CD4-positive, alpha-beta memory T cell (primary cell): ENCODE data around the gene RAB11FIP3. TPM values are rescaled to one million over a fixed set of nuclear protein-coding genes. Genes with fewer than 3 reads are reported as not detected.
A peak's percentile ranks its signal among the peaks of the same experiment; 100 is the strongest.

Source experiments
- CTCF ChIA-PET: fragments of 350-600 bp; sonication (Branson Sonifier 250); formaldehyde crosslinking; loops from one replicate; lab custom pipeline; 2021; ENCODE audit warnings: inconsistent platforms; ENCODE audit not compliant: partially characterized antibody; lab: Charles Lee
- POLR2A ChIA-PET: fragments of 350-600 bp; sonication (Branson Sonifier 250); formaldehyde crosslinking; loops from one replicate; lab custom pipeline; 2021; ENCODE audit not compliant: partially characterized antibody; lab: Charles Lee
- DNase-seq, 5 donors: peaks; one replicate each; pipeline versions ENCODE4 v3.0.0 to v3.0.0-alpha.2; 2020 to 2022; ENCODE audit warnings: mixed read lengths in 1 of 5
- H3K27ac ChIP-seq: one replicate; pipeline ENCODE4 v1.7.0; 2013; ENCODE audit warnings: low read depth, low read length
- H3K27me3 ChIP-seq: 2 replicates; pipeline ENCODE4 v1.7.0; 2013; ENCODE audit warnings: mild to moderate bottlenecking, low read length, moderate library complexity; ENCODE audit not compliant: insufficient read depth
- H3K36me3 ChIP-seq: 2 replicates; pipeline ENCODE4 v1.7.0; 2013; ENCODE audit warnings: mild to moderate bottlenecking, low read length, moderate library complexity; ENCODE audit not compliant: insufficient read depth
- H3K4me1 ChIP-seq: 2 replicates; pipeline ENCODE4 v1.7.0; 2013; ENCODE audit warnings: mild to moderate bottlenecking, low read length, moderate library complexity; ENCODE audit not compliant: insufficient read depth
- H3K4me3 ChIP-seq, 2 donors: one replicate each; pipeline ENCODE4 v1.7.0; 2013; ENCODE audit warnings: low read length in 2 of 2, mild to moderate bottlenecking in 1 of 2
- H3K9me3 ChIP-seq, 2 donors: one replicate each; pipeline ENCODE4 v1.7.0; 2013; ENCODE audit warnings: low read length in 2 of 2, control low read depth in 1 of 2; ENCODE audit not compliant: control insufficient read depth in 1 of 2
- H3K27ac Mint-ChIP-seq, 7 donors: one replicate each; pipeline ENCODE4 v1.8.0; 2020 to 2021; ENCODE audit warnings: mixed read lengths in 7 of 7, mild to moderate bottlenecking in 6 of 7, inconsistent platforms in 3 of 7, moderate library complexity in 3 of 7
- H3K27me3 Mint-ChIP-seq, 2 donors: one replicate each; pipeline ENCODE4 v1.8.0; 2020 to 2021; ENCODE audit warnings: mixed read lengths in 2 of 2
- H3K36me3 Mint-ChIP-seq, 2 donors: one replicate each; pipeline ENCODE4 v1.8.0; 2020 to 2021; ENCODE audit warnings: mixed read lengths in 2 of 2, inconsistent platforms in 1 of 2, mild to moderate bottlenecking in 1 of 2
- H3K4me1 Mint-ChIP-seq, 4 donors: one replicate each; pipeline ENCODE4 v1.8.0; 2020 to 2021; ENCODE audit warnings: mixed read lengths in 4 of 4, mild to moderate bottlenecking in 1 of 4
- H3K4me3 Mint-ChIP-seq, 8 donors: one replicate each; pipeline ENCODE4 v1.8.0; 2020 to 2021; ENCODE audit warnings: mixed read lengths in 8 of 8, mild to moderate bottlenecking in 7 of 8, moderate library complexity in 6 of 8, inconsistent platforms in 3 of 8
- H3K9me3 Mint-ChIP-seq, 8 donors: one replicate each; pipeline ENCODE4 v1.8.0; 2020 to 2021; ENCODE audit warnings: mixed read lengths in 8 of 8, mild to moderate bottlenecking in 5 of 8, inconsistent platforms in 3 of 8, moderate library complexity in 1 of 8
- intact Hi-C: fragments of 100-400 bp; cut with micrococcal nuclease; formaldehyde crosslinking; loops from one replicate; pipeline ENCODE4 v1.15.1; 2023
- polyA plus RNA-seq, 2 donors: library from polyadenylated mRNA; unstranded; fragments of 300-500 nt; fragmentation: Illumina TruSeq; gene quantifications; one replicate each; pipeline ENCODE4 v1.2.3, GENCODE V29; 2021
- total RNA-seq, 2 experiments: library from RNA; stranded (reverse); gene quantifications; one replicate each; pipeline ENCODE4 v1.2.3, GENCODE V29; 2021

Gene RAB11FIP3
- total and polyA plus RNA-seq, 4 experiments from 2014 or later, result 0.15 to 42.6 (median 23.2) TPM

- H3K4me1 ChIP-seq, result no peaks in the 10 kb centered on the region
- Mint-ChIP-seq H3K27ac (no peak overlapping the region), H3K27me3 (no peaks in the 10 kb centered on the region), H3K9me3 (no peaks in the 10 kb centered on the region), H3K4me1 (no peaks in the 10 kb centered on the region), H3K4me3 (no peak overlapping the region), H3K36me3 (peaks cover 3 to 5% of the 10 kb centered on the region in 2 donors)
- H3K27me3 ChIP-seq, result no peaks in the 10 kb centered on the region
- POLR2A ChIA-PET, result no interaction called here
- intact Hi-C loops, result no loop called here
- no peaks in the 10 kb centered on the region for H3K9me3 ChIP-seq
- H3K27ac ChIP-seq, result no peak overlapping the region
- no peak for DNase-seq
- no peak overlapping the region for H3K4me3 ChIP-seq
- CTCF ChIA-PET, result interaction anchor here (1.1 kb wide), 1 partner anchor 17 kb away, joined by 3 read pairs; no protein-coding TSS in a partner anchor
- no peaks in the 10 kb centered on the region for H3K36me3 ChIP-seq
Measured at GRCh38 chr16:513950-514349, 88.5 kb downstream of the RAB11FIP3 start.

GRCh38 chr16:515175-515938, 89.9 kb downstream of the RAB11FIP3 start:
- H3K4me1 Mint-ChIP-seq, result no peaks in the 10 kb centered on the region
- no peaks in the 10 kb centered on the region for H3K9me3 Mint-ChIP-seq
- Histone ChIP-seq H3K27ac (no peak overlapping the region), H3K9me3 (no peaks in the 10 kb centered on the region), H3K27me3 (no peaks in the 10 kb centered on the region), H3K36me3 (no peaks in the 10 kb centered on the region), H3K4me3 (no peak overlapping the region), H3K4me1 (no peaks in the 10 kb centered on the region)
- CTCF ChIA-PET, result interaction anchor here (1.1 kb wide), 1 partner anchor 19 kb away, joined by 3 read pairs; no protein-coding TSS in a partner anchor
- no peak overlapping the region for H3K4me3 Mint-ChIP-seq
- H3K27ac Mint-ChIP-seq, result no peak overlapping the region
- DNase-seq, result no peak
- intact Hi-C loops, result no loop called here
- H3K27me3 Mint-ChIP-seq, result no peaks in the 10 kb centered on the region
- POLR2A ChIA-PET, result no interaction called here
- H3K36me3 Mint-ChIP-seq, result peaks cover 5% of the 10 kb centered on the region in 2 donors

GRCh38 chr16:515939-516226, 90.4 kb downstream of the RAB11FIP3 start:
- Mint-ChIP-seq H3K4me3 (no peak overlapping the region), H3K9me3 (no peaks in the 10 kb centered on the region), H3K4me1 (no peaks in the 10 kb centered on the region), H3K27ac (no peak overlapping the region), H3K27me3 (no peaks in the 10 kb centered on the region), H3K36me3 (peaks cover 5% of the 10 kb centered on the region in 2 donors)
- no peak overlapping the region for H3K4me3 ChIP-seq
- DNase-seq, result no peak
- H3K36me3 ChIP-seq, result no peaks in the 10 kb centered on the region
- no peaks in the 10 kb centered on the region for H3K9me3 ChIP-seq
- intact Hi-C loops, result no loop called here
- ChIA-PET POLR2A (no interaction called here), CTCF (no interaction called here)
- no peaks in the 10 kb centered on the region for H3K4me1 ChIP-seq
- H3K27me3 ChIP-seq, result no peaks in the 10 kb centered on the region
- no peak overlapping the region for H3K27ac ChIP-seq

- intact Hi-C loops, result no loop called here
- no peak overlapping the region for H3K27ac ChIP-seq
- H3K4me3 ChIP-seq, result no peak overlapping the region
- no peaks in the 10 kb centered on the region for H3K27me3 Mint-ChIP-seq
- H3K4me1 Mint-ChIP-seq, result no peaks in the 10 kb centered on the region
- no peak overlapping the region for H3K4me3 Mint-ChIP-seq
- DNase-seq, result no peak
- H3K36me3 Mint-ChIP-seq, result peaks cover 5% of the 10 kb centered on the region in 2 donors
- no peak overlapping the region for H3K27ac Mint-ChIP-seq
- POLR2A ChIA-PET, result no interaction called here
- no peaks in the 10 kb centered on the region for H3K27me3 ChIP-seq
- no peaks in the 10 kb centered on the region for H3K4me1 ChIP-seq
- no peaks in the 10 kb centered on the region for H3K9me3 ChIP-seq
- H3K36me3 ChIP-seq, result no peaks in the 10 kb centered on the region
- CTCF ChIA-PET, result no interaction called here
- no peaks in the 10 kb centered on the region for H3K9me3 Mint-ChIP-seq
Measured at GRCh38 chr16:516301-516700, 90.9 kb downstream of the RAB11FIP3 start.

GRCh38 chr16:518858-519257, 93.4 kb downstream of the RAB11FIP3 start:
- H3K4me1 Mint-ChIP-seq, result no peaks in the 10 kb centered on the region
- peaks cover 5% of the 10 kb centered on the region in 2 donors for H3K36me3 Mint-ChIP-seq
- Histone ChIP-seq H3K36me3 (no peaks in the 10 kb centered on the region), H3K4me3 (no peak overlapping the region), H3K27me3 (no peaks in the 10 kb centered on the region), H3K4me1 (no peaks in the 10 kb centered on the region), H3K27ac (no peak overlapping the region), H3K9me3 (no peaks in the 10 kb centered on the region)
- CTCF ChIA-PET, result interaction anchor here (1.2 kb wide), 1 partner anchor 13 kb away, joined by 3 read pairs; no protein-coding TSS in a partner anchor
- no peak for DNase-seq
- POLR2A ChIA-PET, result no interaction called here
- H3K27me3 Mint-ChIP-seq, result no peaks in the 10 kb centered on the region
- peaks cover 0 to 2% (median 0%) of the 10 kb centered on the region in 8 donors for H3K9me3 Mint-ChIP-seq
- intact Hi-C loops, result no loop called here
- H3K4me3 Mint-ChIP-seq, result no peak overlapping the region
- H3K27ac Mint-ChIP-seq, result no peak overlapping the region

GRCh38 chr16:519425-519824, 94.0 kb downstream of the RAB11FIP3 start:
- Mint-ChIP-seq H3K4me3 (no peak overlapping the region), H3K27me3 (no peaks in the 10 kb centered on the region), H3K27ac (peak overlapping the region in 1 of 7 donors; percentile 60), H3K4me1 (no peaks in the 10 kb centered on the region), H3K36me3 (peaks cover 2 to 3% of the 10 kb centered on the region in 2 donors), H3K9me3 (peaks cover 0 to 2% (median 0%) of the 10 kb centered on the region in 8 donors)
- H3K4me3 ChIP-seq, result no peak overlapping the region
- H3K27ac ChIP-seq, result no peak overlapping the region
- H3K9me3 ChIP-seq, result no peaks in the 10 kb centered on the region
- ChIA-PET CTCF (interaction anchor here (1.2 kb wide), 1 partner anchor 12 kb away, joined by 3 read pairs; no protein-coding TSS in a partner anchor), POLR2A (no interaction called here)
- DNase-seq, result no peak
- intact Hi-C loops, result no loop called here
- H3K36me3 ChIP-seq, result no peaks in the 10 kb centered on the region
- no peaks in the 10 kb centered on the region for H3K4me1 ChIP-seq
- H3K27me3 ChIP-seq, result no peaks in the 10 kb centered on the region

GRCh38 chr16:519841-520687, 94.6 kb downstream of the RAB11FIP3 start:
- intact Hi-C loops, result no loop called here
- Histone ChIP-seq H3K9me3 (no peaks in the 10 kb centered on the region), H3K27me3 (no peaks in the 10 kb centered on the region), H3K36me3 (no peaks in the 10 kb centered on the region), H3K4me1 (peaks cover 2% of the 10 kb centered on the region), H3K27ac (no peak overlapping the region), H3K4me3 (no peak overlapping the region)
- DNase-seq, result no peak
- Mint-ChIP-seq H3K36me3 (peaks cover 0 to 2% of the 10 kb centered on the region in 2 donors), H3K9me3 (peaks cover 0 to 2% (median 0%) of the 10 kb centered on the region in 8 donors), H3K4me3 (no peak overlapping the region), H3K27me3 (no peaks in the 10 kb centered on the region), H3K27ac (no peak overlapping the region), H3K4me1 (peaks cover 0 to 4% (median under 1%) of the 10 kb centered on the region in 4 donors)
- ChIA-PET CTCF (no interaction called here), POLR2A (no interaction called here)
